ENCODE results near the gene ANKS3.

The ANKS3 gene

DNA sequence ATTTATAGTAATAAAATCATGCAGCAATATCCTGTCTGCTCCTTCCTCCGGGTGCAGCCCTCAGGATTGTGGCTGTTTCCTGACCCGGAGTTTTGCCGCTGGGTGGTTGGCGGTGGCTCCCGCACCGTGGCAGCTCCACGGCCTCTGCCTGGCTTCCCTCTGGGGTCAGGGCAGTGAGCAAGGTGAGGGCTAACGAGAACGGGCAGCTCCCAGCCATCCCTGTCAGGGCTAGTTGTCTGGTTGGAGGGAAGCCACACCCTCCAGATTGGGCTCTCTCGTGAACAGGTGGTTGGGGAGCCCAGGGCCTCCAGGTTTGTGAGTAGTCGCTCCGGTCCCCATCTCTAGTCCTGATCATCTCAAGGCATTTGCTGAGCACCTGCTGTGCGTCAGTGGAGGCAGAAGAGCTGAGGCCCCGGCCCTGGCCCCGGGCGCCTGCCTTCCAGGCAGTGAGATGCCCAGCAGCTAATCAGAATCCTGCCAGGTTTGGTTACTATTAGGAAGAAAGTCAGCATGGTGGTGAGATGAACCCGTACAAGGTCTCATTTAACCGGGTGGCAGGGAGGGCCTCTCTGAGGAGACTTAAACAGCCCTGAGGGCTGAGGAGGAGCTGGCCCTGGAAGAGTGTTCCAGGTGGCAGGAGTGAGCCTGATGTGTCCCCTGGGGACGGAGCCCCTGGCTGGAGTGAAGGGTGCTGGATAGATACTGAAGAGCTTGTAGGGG is 43.0 kb downstream of the ANKS3 start:
- intact Hi-C loops (cut with DNase I), result no loop called here
- DNase-seq, result no peak

DNA sequence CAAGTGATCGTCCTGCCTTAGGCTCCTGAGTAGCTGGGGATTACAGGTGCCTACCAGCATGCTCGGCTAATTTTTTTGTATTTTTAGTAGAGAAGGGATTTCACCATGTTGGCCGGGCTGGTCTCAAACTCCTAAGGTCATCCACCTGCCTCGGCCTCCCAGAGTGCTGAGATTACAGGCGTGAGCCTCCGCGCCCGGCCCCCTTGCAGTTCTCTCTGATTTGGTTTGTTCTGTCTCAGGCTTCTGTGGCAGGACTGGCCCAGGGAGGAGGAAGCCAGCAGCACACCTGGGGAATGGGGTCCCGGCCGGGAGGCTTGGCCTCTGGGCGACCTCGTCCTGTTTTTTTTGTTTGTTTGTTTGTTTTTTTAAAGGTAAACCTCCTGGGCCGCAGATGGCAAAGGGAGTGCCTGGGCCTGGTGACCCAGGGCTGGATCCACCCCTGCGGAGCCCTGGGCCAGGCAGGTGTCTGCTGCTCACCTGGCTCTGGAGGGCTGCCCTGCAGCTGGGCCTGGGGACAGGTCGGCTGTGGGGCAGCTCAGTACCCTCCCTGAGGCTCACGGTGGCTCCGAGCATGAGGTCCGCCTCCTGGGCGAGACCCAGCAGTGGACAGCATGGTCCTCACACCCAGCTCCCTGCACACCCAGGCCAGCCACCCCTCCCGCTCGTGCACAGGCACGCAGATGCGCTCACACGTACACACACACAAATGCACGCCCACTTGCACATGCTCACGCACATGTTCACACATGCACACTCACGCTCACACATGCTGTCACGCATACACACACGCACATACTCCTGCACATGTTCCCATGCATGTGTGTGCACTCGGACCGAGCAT is 44.0 kb downstream of the ANKS3 start:
- no peak for DNase-seq
- intact Hi-C loops (cut with DNase I), result no loop called here

GRCh38 chr16:4689091-4689671 is 44.9 kb downstream of the ANKS3 start:
- intact Hi-C loops (cut with DNase I), result no loop called here
- DNase-seq, result no peak

GRCh38 chr16:4688674-4689045 is 45.4 kb downstream of the ANKS3 start:
- intact Hi-C loops (cut with DNase I), result no loop called here

GRCh38 chr16:4687946-4688673 is 46.0 kb downstream of the ANKS3 start:
- DNase-seq, result no peak
- intact Hi-C loops (cut with DNase I), result no loop called here

More at GRCh38 chr16:4688674-4689045, 45.4 kb downstream of the ANKS3 start:
- no peak for DNase-seq

- intact Hi-C loops (cut with DNase I), result no loop called here
- DNase-seq, result no peak
Measured at GRCh38 chr16:4687416-4687815, 46.7 kb downstream of the ANKS3 start.

GRCh38 chr16:4686497-4687210 is 47.4 kb downstream of the ANKS3 start:
- intact Hi-C loops (cut with DNase I), result no loop called here
- no peak for DNase-seq

GRCh38 chr16:4685776-4686496 is 48.1 kb downstream of the ANKS3 start:
- intact Hi-C loops (cut with DNase I), result no loop called here
- DNase-seq, result no peak

DNA sequence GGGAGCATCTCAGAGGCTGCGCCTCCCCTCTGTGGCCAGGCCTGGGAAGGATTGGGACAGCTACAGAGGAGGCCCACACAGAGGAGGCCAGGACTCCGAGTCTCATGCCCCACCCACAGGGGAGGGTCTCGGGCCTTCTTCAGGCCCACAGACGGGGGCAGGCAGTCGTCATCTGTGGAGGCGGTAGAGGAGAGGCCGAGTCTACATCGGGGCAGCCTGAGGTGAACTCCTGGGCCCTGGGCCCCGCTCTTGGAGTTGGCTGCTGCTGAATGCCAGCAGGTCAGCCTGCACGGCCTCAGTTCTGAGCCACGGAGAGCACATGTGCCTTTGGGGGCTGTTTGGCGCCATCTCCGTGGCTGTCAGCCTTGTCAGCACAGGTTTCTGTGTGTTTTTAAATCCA is 48.8 kb downstream of the ANKS3 start:
- peak in 2 of 42 donors; percentile 55 to 60 for DNase-seq
- intact Hi-C loops (cut with DNase I), result no loop called here

DNA sequence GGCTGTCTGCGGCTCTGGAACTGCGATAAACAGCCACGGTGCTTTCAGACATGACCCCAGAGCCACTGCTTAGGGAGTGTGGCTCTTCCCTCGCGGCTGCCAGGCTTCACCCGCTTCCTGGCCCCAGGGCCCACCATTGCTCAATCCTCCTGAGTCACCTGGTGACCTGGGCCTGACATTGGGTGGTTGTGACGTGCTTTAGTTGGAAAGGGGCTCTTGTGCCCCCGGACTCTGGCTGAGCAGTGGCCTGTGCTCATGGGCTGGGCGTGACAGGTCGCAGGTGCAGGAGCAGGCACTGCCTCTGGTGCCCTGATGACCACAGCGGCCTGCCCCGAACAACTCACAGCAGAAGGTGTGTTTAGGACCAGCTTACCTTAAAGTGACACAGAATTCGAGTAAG is 49.3 kb downstream of the ANKS3 start:
- DNase-seq, result no peak
- intact Hi-C loops (cut with DNase I), result loop anchor here (5.0 kb wide), 1 partner anchor 62 kb away; the partner anchor contains the start of gene MGRN1

DNA sequence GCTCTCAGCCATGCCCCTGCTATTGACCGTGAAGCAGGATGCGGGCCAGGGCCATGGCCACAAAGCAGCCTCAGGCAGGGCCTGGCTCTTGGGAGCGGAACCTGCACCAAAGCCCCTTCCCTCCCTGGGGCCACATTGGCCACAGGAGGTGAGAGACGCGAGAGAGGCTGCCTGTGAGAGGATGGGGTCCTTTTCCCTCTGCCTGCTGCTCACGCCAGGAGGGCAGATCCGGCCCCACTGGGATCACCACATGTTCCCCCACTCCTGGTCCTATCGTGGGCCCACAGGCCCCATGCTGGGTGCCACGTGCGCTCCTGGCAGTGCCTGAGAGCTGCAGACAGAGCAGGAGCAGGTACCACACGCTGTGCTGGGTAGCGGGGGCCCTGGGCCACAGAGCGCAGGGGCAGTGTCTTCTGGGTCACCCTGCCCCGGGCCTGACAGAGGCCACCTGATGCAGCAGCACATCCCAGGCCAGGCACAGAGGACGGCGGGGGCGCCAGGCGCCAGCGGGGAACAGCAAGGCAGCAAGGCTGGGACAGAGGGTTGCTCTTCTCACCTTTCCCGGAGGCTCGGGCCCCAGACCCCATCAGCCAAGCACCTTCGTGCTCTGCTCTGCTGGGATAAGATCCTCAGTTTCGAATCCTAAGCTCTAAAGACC is 49.9 kb downstream of the ANKS3 start:
- intact Hi-C loops (cut with DNase I), result loop anchor here (5.0 kb wide), 1 partner anchor 62 kb away; the partner anchor contains the start of gene MGRN1
- no peak for DNase-seq

DNA sequence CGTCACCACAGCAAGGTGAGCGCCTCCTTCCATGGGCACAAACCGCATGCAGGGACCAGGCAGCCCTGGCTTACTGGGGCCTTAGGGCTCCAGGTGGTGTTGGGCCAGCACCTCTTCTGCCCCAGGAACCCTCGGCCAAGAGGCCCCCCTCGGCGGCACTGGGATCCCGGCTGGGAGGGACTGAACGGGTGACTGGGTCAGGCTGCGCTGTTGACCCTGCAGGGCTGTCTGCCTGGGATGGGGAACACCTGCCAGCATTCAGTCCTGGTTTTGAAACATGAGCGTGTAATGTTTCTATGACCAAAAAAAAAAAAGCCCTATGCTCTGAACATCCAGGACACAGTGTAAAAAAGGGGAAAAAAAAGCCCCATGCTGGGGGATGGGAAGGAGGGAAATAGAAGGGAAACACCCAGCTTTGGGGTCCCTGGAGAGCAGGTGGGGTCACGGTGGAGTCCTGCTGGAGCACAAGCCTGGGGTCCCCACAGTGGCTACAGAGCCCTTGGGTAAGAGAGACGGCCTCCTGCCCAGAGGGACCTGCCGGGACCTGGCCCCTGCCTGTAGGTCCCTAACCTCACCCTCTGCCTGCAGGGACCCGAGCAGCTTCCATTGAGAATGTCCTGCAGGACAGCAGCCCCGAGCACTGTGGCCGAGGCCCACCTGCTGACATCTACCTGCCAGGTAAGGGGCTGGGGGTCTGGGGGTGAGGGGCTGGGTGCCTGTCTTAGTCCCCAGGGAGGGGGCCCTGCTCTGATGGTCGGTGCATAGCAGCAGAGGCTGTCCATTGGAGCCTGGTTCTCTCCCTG is 50.6 kb downstream of the ANKS3 start:
- intact Hi-C loops (cut with DNase I), result loop anchor here (5.0 kb wide), 1 partner anchor 61 kb away; the partner anchor contains the start of gene MGRN1
- no peak for DNase-seq

- DNase-seq, result peak; percentile 54 to 86 (median 74)
- intact Hi-C loops (cut with DNase I), result loop anchor here (5.0 kb wide), 1 partner anchor 60 kb away; the partner anchor contains the start of gene MGRN1
Measured at GRCh38 chr16:4682616-4683254, 51.3 kb downstream of the ANKS3 start.

GRCh38 chr16:4682084-4682591 is 51.9 kb downstream of the ANKS3 start:
- intact Hi-C loops (cut with DNase I), result loop anchor here (5.0 kb wide), 1 partner anchor 60 kb away; the partner anchor contains the start of gene MGRN1
- no peak for DNase-seq

- no peak for DNase-seq
- intact Hi-C loops (cut with DNase I), result loop anchor here (5.0 kb wide), 1 partner anchor 59 kb away; the partner anchor contains the start of gene MGRN1
Measured at GRCh38 chr16:4681471-4682083, 52.5 kb downstream of the ANKS3 start.

Data from head of caudate nucleus (tissue), 42 donors.